NCI-H345 treated with DMSO at 0.1 percent for 48 hours (cell line): ENCODE measurements around the gene INSYN1.
"Not testable (repeated sequence)": the region's sequence is repeated elsewhere in the genome, so short reads cannot be mapped to it uniquely, and the experiment has no call there.

ENCODE experiments used
- DNase-seq: peaks from one replicate; lab custom pipeline; 2025; ENCODE audit not compliant: unreplicated experiment; lab: John Stamatoyannopoulos, UW

INSYN1 gene

GRCh38 chr15:73750951-73751350 is 2.2 kb downstream of the INSYN1 start:
- no peak for DNase-seq

DNA sequence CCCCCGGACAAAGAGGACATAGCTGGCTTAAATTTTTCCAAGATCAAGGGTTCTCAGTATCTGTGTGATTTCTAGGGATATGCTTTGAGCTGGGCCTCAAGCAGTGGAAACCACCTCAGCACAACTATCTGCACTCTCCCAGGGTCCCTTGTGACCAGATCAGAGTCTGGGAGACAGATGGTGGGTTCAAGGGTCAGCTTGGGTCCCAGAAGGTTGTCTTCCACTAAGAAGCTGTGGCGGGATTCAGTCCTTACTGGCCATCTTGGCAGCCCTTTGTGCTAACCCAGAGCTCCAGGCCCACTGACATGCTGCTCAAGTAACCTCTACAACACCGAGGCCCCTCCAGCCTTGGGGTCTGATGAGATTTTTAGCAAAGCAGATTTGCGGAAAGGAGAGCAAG is 2.7 kb downstream of the INSYN1 start:
- no peak for DNase-seq

DNA sequence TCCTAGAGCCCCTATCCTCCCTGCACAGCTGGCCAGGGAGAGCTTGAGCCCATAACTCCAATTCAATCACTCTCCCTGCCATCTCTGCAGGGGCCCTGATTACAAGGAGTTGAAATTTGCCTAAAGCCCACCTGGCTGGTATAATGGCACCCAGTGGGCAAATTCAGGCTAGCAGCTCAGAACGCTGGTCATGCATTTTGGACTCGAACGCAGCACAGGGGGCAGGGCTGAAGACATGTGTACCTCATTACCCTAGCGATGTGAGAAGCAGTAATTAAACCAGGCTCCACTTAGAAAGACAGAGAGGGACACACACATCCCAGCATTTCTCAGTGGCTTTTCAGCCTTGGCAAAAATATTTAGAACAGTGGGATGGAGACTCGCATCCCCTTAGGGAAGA is 3.2 kb downstream of the INSYN1 start:
- no peak for DNase-seq

GRCh38 chr15:73749533-73749932 is 3.6 kb downstream of the INSYN1 start:
- DNase-seq, result no peak

DNA sequence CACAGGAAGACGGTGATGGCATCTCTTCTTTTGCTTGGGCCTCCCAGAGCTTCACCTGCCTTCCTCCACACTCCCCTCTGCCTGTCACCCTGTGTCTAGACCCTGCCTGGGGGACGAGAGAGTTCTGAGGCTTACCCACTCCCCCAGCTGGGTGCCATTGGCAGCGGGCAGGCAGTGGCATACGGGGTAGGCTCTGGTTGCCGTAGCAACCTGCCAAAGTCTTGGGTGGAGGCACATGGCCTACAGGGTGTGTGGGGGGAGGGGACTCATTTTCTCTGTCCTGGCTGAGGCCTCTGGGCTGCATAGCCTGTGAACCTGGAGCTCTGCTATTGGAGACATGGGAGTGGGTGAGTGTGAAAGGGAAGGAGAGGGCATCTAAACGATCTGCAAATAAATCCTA is 4.4 kb downstream of the INSYN1 start:
- no peak for DNase-seq

- DNase-seq, result no peak
These were observed 5.1 kb downstream of the INSYN1 start for GRCh38 chr15:73747847-73748590.

GRCh38 chr15:73746883-73747282 is 6.3 kb downstream of the INSYN1 start:
- DNase-seq, result no peak

DNA sequence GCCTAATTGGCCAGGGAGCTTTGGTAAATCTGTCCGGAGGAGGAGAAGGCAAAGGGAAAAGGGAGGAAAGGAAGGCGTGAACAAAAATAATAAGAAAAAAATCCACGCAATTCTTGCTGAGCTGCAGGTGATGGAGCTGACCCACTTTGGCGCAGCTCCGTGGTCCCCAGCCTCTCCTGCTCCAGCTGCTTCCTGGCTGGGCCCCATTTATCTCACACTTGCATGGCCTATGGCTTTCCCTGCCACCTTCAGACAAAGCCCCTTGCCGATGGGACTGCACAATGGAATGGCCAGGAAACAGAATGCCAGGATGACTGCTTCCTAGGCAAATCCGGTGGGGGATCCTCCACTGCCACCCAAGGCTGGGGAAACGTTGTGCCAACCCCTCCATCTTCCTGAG is 6.9 kb downstream of the INSYN1 start:
- no peak for DNase-seq

GRCh38 chr15:73745073-73745472 is 8.1 kb downstream of the INSYN1 start:
- DNase-seq, result no peak

DNA sequence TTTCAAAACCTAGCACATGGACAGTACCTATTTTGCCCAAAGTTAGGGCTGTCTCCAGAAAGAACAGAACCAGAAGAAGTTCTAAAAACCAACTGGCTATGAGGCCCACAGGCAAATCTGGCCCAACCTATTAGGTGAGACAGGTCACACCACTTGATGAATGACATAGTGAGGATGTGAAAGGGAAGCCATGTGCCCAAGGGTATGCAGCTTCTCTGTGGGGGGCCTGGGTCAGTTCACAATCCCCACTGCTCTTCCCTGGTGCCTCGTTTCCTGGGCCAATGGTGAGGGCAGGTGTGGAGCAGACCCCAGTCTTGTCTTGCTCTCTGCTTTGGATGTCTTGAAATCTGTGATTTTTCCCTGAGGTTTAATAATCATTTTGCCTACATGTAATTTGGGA is 8.9 kb downstream of the INSYN1 start:
- no peak for DNase-seq

GRCh38 chr15:73741321-73741836 is 11.8 kb downstream of the INSYN1 start:
- DNase-seq, result no peak

- no peak for DNase-seq
These were observed 12.8 kb downstream of the INSYN1 start for GRCh38 chr15:73740152-73741048.

GRCh38 chr15:73737535-73737934 is 15.6 kb downstream of the INSYN1 start:
- DNase-seq, result no peak

DNA sequence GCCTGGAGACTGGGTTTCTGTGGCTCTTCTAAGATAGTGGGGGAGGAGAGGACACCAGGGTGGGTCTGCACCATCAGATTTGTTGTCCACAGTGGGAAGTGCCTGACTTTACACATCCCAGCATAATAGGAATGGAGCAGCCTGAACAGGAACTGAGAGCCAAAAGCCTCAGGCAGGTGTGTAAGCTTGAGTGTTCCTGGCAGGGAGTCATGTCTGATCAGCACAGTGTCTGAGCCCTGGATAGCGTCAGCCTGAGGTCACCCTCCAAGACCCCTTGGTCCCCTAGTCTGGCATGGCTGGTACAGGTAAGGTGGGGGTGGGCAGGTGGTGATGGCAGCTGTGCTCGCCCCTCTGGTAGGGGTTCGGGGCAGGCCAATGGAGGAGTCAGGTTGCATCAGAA is 20.2 kb downstream of the INSYN1 start:
- DNase-seq, result no peak

- not testable (repeated sequence) for DNase-seq
These were observed 21.1 kb downstream of the INSYN1 start for GRCh38 chr15:73732051-73732450.

DNA sequence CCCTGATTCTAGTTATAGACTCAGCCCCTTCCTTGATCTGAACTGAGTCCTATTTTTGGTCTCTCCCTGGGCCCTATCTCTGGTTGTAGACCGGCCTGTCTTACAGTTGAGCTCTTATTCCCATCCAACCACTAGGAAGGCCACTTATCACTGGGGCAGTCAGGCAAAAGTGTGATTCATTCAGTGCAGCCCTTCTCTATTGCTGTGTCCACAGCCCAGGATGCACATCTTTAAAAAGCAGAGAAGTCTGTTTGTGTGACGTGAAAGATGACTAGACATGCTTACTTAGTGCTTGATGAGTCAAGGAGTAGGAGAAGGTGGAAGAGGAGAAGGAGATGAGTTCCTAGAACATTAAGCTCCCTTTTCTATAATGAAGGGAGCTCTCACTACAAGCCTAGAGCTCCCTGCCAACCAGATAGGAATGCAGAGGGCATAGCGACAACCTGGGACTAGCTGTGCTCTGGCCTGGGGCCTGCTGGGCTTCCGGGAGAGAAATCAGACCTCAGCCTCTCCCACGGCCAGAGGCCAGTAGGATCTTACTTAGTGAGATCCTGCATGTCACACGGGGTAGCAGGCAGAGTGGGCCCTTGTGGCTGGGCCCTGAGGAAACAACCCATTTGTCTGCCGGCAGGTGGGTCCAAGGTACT is 25.7 kb downstream of the INSYN1 start:
- no peak for DNase-seq

DNA sequence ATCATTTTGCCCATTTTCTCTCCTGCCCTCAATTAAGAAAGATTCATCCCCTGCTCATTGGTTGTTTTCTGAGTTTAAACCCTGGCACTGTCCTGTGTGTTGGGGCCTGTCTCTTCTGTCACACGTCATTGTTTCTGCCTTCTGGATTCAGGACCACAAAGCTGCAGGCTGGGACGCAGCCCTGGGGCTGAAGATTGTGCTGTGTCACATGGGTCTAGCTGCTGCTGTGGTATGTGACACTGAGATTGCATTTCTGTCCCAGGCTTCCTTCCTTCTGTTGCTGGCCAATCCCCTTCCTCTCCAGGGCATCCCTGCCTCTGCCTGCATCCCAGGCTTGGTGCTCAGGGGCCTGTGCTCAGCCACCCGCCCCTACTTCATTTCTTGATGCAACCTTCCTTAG is 28.9 kb downstream of the INSYN1 start:
- no peak for DNase-seq

DNA sequence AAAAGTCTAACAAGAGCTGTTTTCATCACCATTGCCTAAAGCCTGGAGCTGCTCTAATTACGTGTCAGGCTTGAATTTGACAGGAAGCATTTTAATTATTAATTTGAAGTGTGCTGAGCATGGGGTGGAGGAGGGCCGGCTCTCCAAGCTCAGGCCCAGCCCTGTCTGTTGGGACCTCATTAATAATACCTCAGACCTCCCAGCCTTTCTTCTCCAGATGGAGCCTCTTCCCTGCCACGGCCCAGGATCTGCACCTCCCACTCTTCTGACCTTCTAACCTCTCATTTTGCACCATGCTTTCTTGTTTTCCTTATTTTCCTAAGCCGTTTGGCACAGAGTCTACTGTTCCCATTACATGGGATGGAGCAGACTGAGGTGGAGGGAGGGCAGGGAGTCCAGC is 30.0 kb downstream of the INSYN1 start:
- DNase-seq, result no peak

- DNase-seq, result no peak
These were observed 30.7 kb downstream of the INSYN1 start for GRCh38 chr15:73722425-73722824.

- no peak for DNase-seq
These were observed 34.5 kb downstream of the INSYN1 start for GRCh38 chr15:73718694-73719093.

DNA sequence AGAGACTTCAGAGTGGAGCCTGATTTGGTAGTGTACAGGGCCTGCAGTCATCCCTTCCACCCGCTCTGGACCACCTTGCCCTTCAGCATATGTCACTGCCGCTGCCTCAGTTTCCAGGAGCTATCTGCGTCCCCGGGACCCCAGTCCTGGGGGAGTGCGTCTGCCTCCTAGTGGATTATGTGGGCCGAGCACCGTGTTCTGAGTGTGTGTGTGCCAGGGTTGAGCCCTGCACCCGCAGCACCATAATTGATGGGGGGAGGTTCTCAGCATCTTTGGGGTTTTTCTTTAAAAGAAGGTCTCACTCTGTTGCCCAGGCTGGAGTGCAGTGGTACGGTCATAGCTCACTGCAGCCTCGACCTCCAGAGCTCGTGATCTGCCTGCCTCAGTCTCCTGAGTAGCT is 35.3 kb downstream of the INSYN1 start:
- no peak for DNase-seq

- DNase-seq, result no peak
These were observed 35.9 kb downstream of the INSYN1 start for GRCh38 chr15:73717206-73717605.
